ENCODE data around the gene FLNA.

The FLNA gene

GRCh38 chrX:154310616-154311536 lies 63.6 kb downstream of the FLNA start:
- TF ChIP-seq REST (IDR thresholded peaks at IDR 0.05; ENCODE audit: low read depth) (no peak), EP300 (IDR thresholded peaks at IDR 0.05; ENCODE audit: borderline replicate concordance) (no peak), TAF1 (IDR thresholded peaks at IDR 0.05; ENCODE audit: low read depth) (no peak), CREB1 (IDR thresholded peaks at IDR 0.05; ENCODE audit: low read depth) (no peak), MAX (IDR thresholded peaks at IDR 0.05) (no peak), ZBTB7A (IDR thresholded peaks at IDR 0.05; ENCODE audit: low read depth) (no peak), NFIC (IDR thresholded peaks at IDR 0.05) (no peak), TEAD4 (IDR thresholded peaks at IDR 0.05) (no peak), TCF12 (IDR thresholded peaks at IDR 0.05; ENCODE audit: low read depth) (no peak), EGR1 (IDR thresholded peaks at IDR 0.05) (no peak), CEBPB (IDR thresholded peaks at IDR 0.05) (no peak), USF1 (IDR thresholded peaks at IDR 0.05) (no peak), FOXM1 (IDR thresholded peaks at IDR 0.05; ENCODE audit: borderline replicate concordance, low read depth) (no peak), RAD21 (IDR thresholded peaks at IDR 0.05; ENCODE audit: low read depth) (no peak), YY1 (IDR thresholded peaks at IDR 0.05; ENCODE audit: low read depth) (no peak)

GRCh38 chrX:154309041-154309775 lies 65.2 kb downstream of the FLNA start:
- TF ChIP-seq USF1 (IDR thresholded peaks at IDR 0.05) (no peak), FOXM1 (IDR thresholded peaks at IDR 0.05; ENCODE audit: borderline replicate concordance, low read depth) (no peak), CREB1 (IDR thresholded peaks at IDR 0.05; ENCODE audit: low read depth) (no peak), REST (IDR thresholded peaks at IDR 0.05; ENCODE audit: low read depth) (no peak), EP300 (IDR thresholded peaks at IDR 0.05; ENCODE audit: borderline replicate concordance) (no peak), MAX (IDR thresholded peaks at IDR 0.05) (no peak), CEBPB (IDR thresholded peaks at IDR 0.05) (no peak), ZBTB7A (IDR thresholded peaks at IDR 0.05; ENCODE audit: low read depth) (no peak), YY1 (IDR thresholded peaks at IDR 0.05; ENCODE audit: low read depth) (no peak), RAD21 (IDR thresholded peaks at IDR 0.05; ENCODE audit: low read depth) (no peak), TEAD4 (IDR thresholded peaks at IDR 0.05) (no peak), EGR1 (IDR thresholded peaks at IDR 0.05) (no peak), TCF12 (IDR thresholded peaks at IDR 0.05; ENCODE audit: low read depth) (no peak), TAF1 (IDR thresholded peaks at IDR 0.05; ENCODE audit: low read depth) (no peak), NFIC (IDR thresholded peaks at IDR 0.05) (no peak)

- TF ChIP-seq USF1 (IDR thresholded peaks at IDR 0.05) (no peak), RAD21 (IDR thresholded peaks at IDR 0.05; ENCODE audit: low read depth) (peak; percentile 47; the same call in 1 of the 2 replicates)
These were observed 66.1 kb downstream of the FLNA start for GRCh38 chrX:154308108-154308946.

GRCh38 chrX:154307202-154307601 lies 67.2 kb downstream of the FLNA start:
- no peak for TF ChIP-seq ZBTB7A (IDR thresholded peaks at IDR 0.05; ENCODE audit: low read depth)
- no peak for TF ChIP-seq TEAD4 (IDR thresholded peaks at IDR 0.05)
- no peak for TF ChIP-seq YY1 (IDR thresholded peaks at IDR 0.05; ENCODE audit: low read depth)
- TF ChIP-seq USF1 (IDR thresholded peaks at IDR 0.05) = no peak
- TF ChIP-seq CREB1 (IDR thresholded peaks at IDR 0.05; ENCODE audit: low read depth) = no peak
- no peak for TF ChIP-seq RAD21 (IDR thresholded peaks at IDR 0.05; ENCODE audit: low read depth)
- TF ChIP-seq TCF12 (IDR thresholded peaks at IDR 0.05; ENCODE audit: low read depth) = no peak
- no peak for TF ChIP-seq MAX (IDR thresholded peaks at IDR 0.05)
- TF ChIP-seq CEBPB (IDR thresholded peaks at IDR 0.05) = no peak
- TF ChIP-seq EGR1 (IDR thresholded peaks at IDR 0.05) = no peak
- TF ChIP-seq TAF1 (IDR thresholded peaks at IDR 0.05; ENCODE audit: low read depth) = no peak
- no peak for TF ChIP-seq NFIC (IDR thresholded peaks at IDR 0.05)
- no peak for TF ChIP-seq REST (IDR thresholded peaks at IDR 0.05; ENCODE audit: low read depth)

All from Ishikawa (cell line).